K562 (cell line): ENCODE results near the gene MVB12B. TPM values are rescaled to one million over a fixed set of nuclear protein-coding genes. Genes with fewer than 3 reads are reported as not detected.

ENCODE experiments used
- ATAC-seq: fragments of 200-7000 bp; cut with Tn5 transposase; 3 replicates; pipeline ENCODE4 v1.9.1; 2020; ENCODE audit warnings: moderate library complexity
- BruUV-seq: library from RNA; stranded (reverse); fragments of 400-500 nt; replicated peaks from 2 replicates; lab custom pipeline; 2021; lab: Mats Ljungman, UMichigan
- CTCF ChIA-PET: fragments of 300-600 bp; formaldehyde crosslinking; extraction: SDS; loops from one replicate; lab custom pipeline; 2021; ENCODE audit warnings: low intra/inter-chr PET ratio; lab: Yijun Ruan, JAX
- POLR2A ChIA-PET: fragments of 300-600, 350-650 bp; sonication (Branson Sonifier 250); formaldehyde crosslinking; extraction: SDS; loops from one replicate; lab custom pipeline; 2021; ENCODE audit warnings: antibody characterized with exemption, inconsistent platforms; lab: Yijun Ruan, JAX
- DNase-seq, 4 experiments: peaks; one replicate each; pipeline versions ENCODE4 v3.0.0 to v3.0.0-alpha.2; 2011 to 2018; ENCODE audit warnings: low spot score in 3 of 4, mixed read lengths in 3 of 4; ENCODE audit errors: extremely low read depth in 1 of 4
- FAIRE-seq: peaks from 2 replicates; lab custom pipeline; 2011; peaks lifted over from hg19 to GRCh38; lab: Jason Lieb, UNC
- H2AFZ ChIP-seq: 2 replicates; pipeline ENCODE4 v1.6.0; 2011; ENCODE audit warnings: low read depth, low read length, control low read depth, inconsistent platforms
- H3K27ac ChIP-seq: fragments of 200-600 bp; 3 replicates; pipeline ENCODE4 v1.8.0; 2011; ENCODE audit warnings: low read depth, mild to moderate bottlenecking, control low read depth, inconsistent platforms, low read length, moderate library complexity, mixed read lengths; ENCODE audit errors: extremely low read depth
- H3K27me3 ChIP-seq, 2 experiments: fragments of 300-600 bp in 1 of 2; 2 replicates in 1 of 2; 3 replicates in 1 of 2; pipeline versions ENCODE4 v1.6.0 to v1.8.0; 2011; ENCODE audit warnings: inconsistent platforms in 2 of 2, low read length in 2 of 2, mild to moderate bottlenecking in 1 of 2, mixed read lengths in 1 of 2, moderate library complexity in 1 of 2; ENCODE audit not compliant: control insufficient read depth in 2 of 2, insufficient read depth in 2 of 2
- H3K36me3 ChIP-seq: fragments of 300-600 bp; 3 replicates; pipeline ENCODE4 v1.8.0; 2011; ENCODE audit warnings: mild to moderate bottlenecking, low read length, inconsistent platforms; ENCODE audit not compliant: control insufficient read depth, insufficient read depth
- H3K4me1 ChIP-seq, 2 experiments: fragments of 200-600 bp in 1 of 2; replicated peaks in 1 of 2; 2 replicates in 1 of 2; 3 replicates in 1 of 2; pipeline versions ENCODE4 v1.5.1 to v1.8.0; 2011; ENCODE audit warnings: inconsistent platforms in 2 of 2, low read length in 2 of 2, mild to moderate bottlenecking in 1 of 2, mixed read lengths in 1 of 2, moderate library complexity in 1 of 2; ENCODE audit not compliant: control insufficient read depth in 2 of 2, insufficient read depth in 2 of 2
- H3K4me2 ChIP-seq: 2 replicates; pipeline ENCODE4 v1.6.1; 2011; ENCODE audit warnings: low read length, control low read depth, inconsistent platforms, mixed read lengths; ENCODE audit not compliant: insufficient read depth
- H3K4me3 ChIP-seq: fragments of 200-600 bp; sonication (generic), shearing (Covaris generic); 2 replicates; pipeline ENCODE4 v1.5.1; 2016; ENCODE audit warnings: control low read depth, inconsistent platforms
- H3K79me2 ChIP-seq: fragments of 200-600 bp; 3 replicates; pipeline ENCODE4 v1.8.0; 2011; ENCODE audit warnings: low read length, inconsistent platforms; ENCODE audit not compliant: control insufficient read depth, insufficient read depth
- H3K9ac ChIP-seq, 2 experiments: 2 replicates each; pipeline versions ENCODE4 v1.6.0 to v1.6.1; 2011; ENCODE audit warnings: low read depth in 2 of 2, low read length in 2 of 2, control low read depth in 1 of 2, inconsistent platforms in 1 of 2, mild to moderate bottlenecking in 1 of 2, mixed read lengths in 1 of 2; ENCODE audit not compliant: insufficient read depth in 1 of 2
- H3K9me1 ChIP-seq: one replicate; pipeline ENCODE4 v1.6.0; 2011; ENCODE audit warnings: inconsistent platforms, mild to moderate bottlenecking, low read length, moderate library complexity; ENCODE audit not compliant: control insufficient read depth, insufficient read depth
- H3K9me3 ChIP-seq: replicated peaks from 2 replicates; pipeline ENCODE4 v1.5.1; 2011; ENCODE audit warnings: low read depth, low read length, inconsistent platforms; ENCODE audit not compliant: control insufficient read depth, insufficient read depth
- H4K20me1 ChIP-seq: replicated peaks from 2 replicates; pipeline ENCODE4 v1.6.1; 2011; ENCODE audit warnings: low read length, inconsistent platforms, mixed read lengths; ENCODE audit not compliant: control insufficient read depth, insufficient read depth
- ADNP ChIP-seq: fragments of 200-800 bp; sonication (Bioruptor generic); IDR thresholded peaks from 2 replicates; pipeline ENCODE4 v1.6.1; 2016; ENCODE audit warnings: missing genetic modification characterization, missing compliant biosample characterization
- ARID1B ChIP-seq: fragments of 450-650 bp; IDR thresholded peaks from 2 replicates; pipeline ENCODE4 v1.6.1; 2016; ENCODE audit warnings: antibody characterized with exemption, mild to moderate bottlenecking, inconsistent platforms
- BRCA1 ChIP-seq, 2 experiments: fragments of 450-650 bp in 1 of 2; sonication (generic) in 1 of 2; formaldehyde crosslinking in 1 of 2; IDR thresholded peaks; 2 replicates each; pipeline versions ENCODE4 v1.5.0 to v1.6.1; 2017 to 2020; ENCODE audit warnings: mild to moderate bottlenecking in 1 of 2, missing genetic modification reagents in 1 of 2
- CCNT2 ChIP-seq: IDR thresholded peaks from 2 replicates; pipeline ENCODE4 v1.6.1; 2011; ENCODE audit warnings: borderline replicate concordance, low read depth, mild to moderate bottlenecking, moderate library complexity, mixed read lengths, low read length; ENCODE audit not compliant: insufficient read length; ENCODE audit errors: extremely low read depth
- ELF1 ChIP-seq: fragments of 200-800 bp; sonication (Bioruptor generic); IDR thresholded peaks from 2 replicates; pipeline ENCODE4 v1.6.1; 2016; ENCODE audit warnings: missing genetic modification characterization, missing compliant biosample characterization
- FOXA1 ChIP-seq: fragments of 450-650 bp; IDR thresholded peaks from 2 replicates; pipeline ENCODE4 v1.6.1; 2016; ENCODE audit warnings: mild to moderate bottlenecking, borderline replicate concordance
- FOXJ2 ChIP-seq: fragments of 200-800 bp; sonication (Bioruptor generic); IDR thresholded peaks from 2 replicates; pipeline ENCODE4 v1.6.1; 2016; ENCODE audit warnings: missing genetic modification characterization, missing compliant biosample characterization
- KLF16 ChIP-seq: IDR thresholded peaks from 2 replicates; pipeline ENCODE4 v1.6.1; 2016; ENCODE audit warnings: antibody characterized with exemption
- L3MBTL2 ChIP-seq: fragments of 450-650 bp; IDR thresholded peaks from 2 replicates; pipeline ENCODE4 v1.6.1; 2016; ENCODE audit warnings: mild to moderate bottlenecking, moderate library complexity
- RFX1 ChIP-seq: fragments of 450-650 bp; IDR thresholded peaks from 2 replicates; pipeline ENCODE4 v1.6.1; 2016; ENCODE audit warnings: mild to moderate bottlenecking, moderate library complexity
- WGBS: fragments of 100-300 bp; shearing (Covaris generic); methylation state at CpG from one replicate; pipeline ENCODE4 v1.1.6; 2016; ENCODE audit warnings: low coverage, mixed read lengths; ENCODE audit not compliant: insufficient coverage; ENCODE audit errors: missing lambda C conversion rate; 5-methylcytosine and 5-hydroxymethylcytosine counted together
- in situ Hi-C: fragments of 300-500 bp; cut with MboI; formaldehyde crosslinking; loops from 4 replicates; pipeline ENCODE4 v1.15.0; 2018; ENCODE audit warnings: inconsistent platforms, mixed read lengths
- intact Hi-C: fragments of 100-400 bp; cut with micrococcal nuclease; formaldehyde crosslinking; loops from 2 replicates; pipeline ENCODE4 v1.14.2; 2022
- polyA plus RNA-seq, 8 experiments: library from polyadenylated mRNA; depleted of rRNA in 4 of 8; stranded (reverse) in 5 of 8; unstranded in 3 of 8; fragments of >200 nt; fragmentation: Nextera tagmentation in 2 of 8; fragmentation: Illumina TruSeq in 1 of 8; extraction: Ambion mirVana in 2 of 8; extraction: Trizol in 1 of 8; gene quantifications; 2 replicates each; pipeline versions ENCODE4 v1.2.1 to v1.2.3, GENCODE V29; 2011 to 2014; ENCODE audit warnings: inconsistent platforms in 1 of 8, missing spikeins in 1 of 8
- total RNA-seq, 7 experiments: library from RNA; depleted of rRNA in 6 of 7; stranded (reverse); fragments of >200 nt in 6 of 7; fragmentation: Illumina TruSeq in 2 of 7; extraction: Trizol in 2 of 7; gene quantifications; 2 replicates each; pipeline versions ENCODE4 v1.2.1 to v1.2.3, GENCODE V29; 2011 to 2021; ENCODE audit warnings: low replicate concordance in 1 of 7
- TF ChIP-seq, protein P1 (sequence below): fragments of 450-650 bp; IDR thresholded peaks from 2 replicates; pipeline ENCODE4 v1.6.1; 2017; ENCODE audit warnings: mild to moderate bottlenecking, moderate library complexity
- TF ChIP-seq, protein P2 (sequence below): sonication (generic); formaldehyde crosslinking; IDR thresholded peaks from 2 replicates; pipeline ENCODE4 v1.8.0; 2022; ENCODE audit warnings: missing genetic modification reagents, mild to moderate bottlenecking, borderline replicate concordance

Gene MVB12B
- total and polyA plus RNA-seq, 9 of the 15 experiments (the other 6 are each of a cell fraction or from before 2014, with no cell fraction given) = not detected

DNA sequence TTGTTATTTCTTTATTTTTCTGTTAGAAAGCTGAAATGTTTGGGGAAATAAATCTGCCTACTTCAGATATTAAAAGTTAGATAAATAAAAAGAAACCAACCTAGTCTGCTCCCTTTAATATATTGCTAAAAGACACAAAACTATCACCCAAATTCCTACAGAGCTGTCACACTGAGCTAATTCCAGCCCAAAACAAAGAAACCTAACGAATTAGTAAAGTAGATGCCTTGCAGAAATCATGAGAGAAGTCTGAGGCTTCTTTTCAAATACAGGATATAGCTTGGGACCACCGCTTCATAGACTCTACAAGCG, 164.9 kb downstream of the MVB12B start:
- Histone ChIP-seq H3K9ac (no peak overlapping the region), H3K79me2 (no peaks in the 10 kb centered on the region), H2AFZ (no peak overlapping the region), H3K27ac (no peak overlapping the region), H3K9me1 (no peaks in the 10 kb centered on the region), H3K4me3 (no peak overlapping the region), H3K27me3 (peaks cover 10 to 51% of the 10 kb centered on the region in 2 experiments), H3K4me2 (no peak overlapping the region), H4K20me1 (peaks cover 15% of the 10 kb centered on the region; the same call in 1 of the 2 replicates), H3K4me1 (no peaks in the 10 kb centered on the region), H3K36me3 (no peaks in the 10 kb centered on the region), H3K9me3 (no peaks in the 10 kb centered on the region)
- WGBS = 2% methylated on average over 3 of the region's 3 CpGs
- no peak for FAIRE-seq
- in situ Hi-C loops (loop anchor here (25.0 kb wide), 1 partner anchor 1229 kb away; the partner anchor contains the start of gene GAPVD1), intact Hi-C loops (loop anchor here (1.0 to 10.0 kb wide), 4 partner anchors 57 to 1084 kb away; no protein-coding TSS in a partner anchor)
- no TSS peak for BruUV-seq
- DNase-seq = no peak
- ChIA-PET CTCF (interaction anchor here (1.0 kb wide), 2 partner anchors 262 to 1720 kb away, joined by 3 to 4 read pairs; partner anchors contain the start of gene NR6A1), POLR2A (interaction anchor here (0.6 to 0.9 kb wide), 2 partner anchors 101 to 261 kb away, joined by 3 read pairs; no protein-coding TSS in a partner anchor)
- TF ChIP-seq FOXJ2 (tag) (no peak), ELF1 (tag) (peak; percentile 30; the same call in 1 of the 2 replicates)
- ATAC-seq = no peak

DNA sequence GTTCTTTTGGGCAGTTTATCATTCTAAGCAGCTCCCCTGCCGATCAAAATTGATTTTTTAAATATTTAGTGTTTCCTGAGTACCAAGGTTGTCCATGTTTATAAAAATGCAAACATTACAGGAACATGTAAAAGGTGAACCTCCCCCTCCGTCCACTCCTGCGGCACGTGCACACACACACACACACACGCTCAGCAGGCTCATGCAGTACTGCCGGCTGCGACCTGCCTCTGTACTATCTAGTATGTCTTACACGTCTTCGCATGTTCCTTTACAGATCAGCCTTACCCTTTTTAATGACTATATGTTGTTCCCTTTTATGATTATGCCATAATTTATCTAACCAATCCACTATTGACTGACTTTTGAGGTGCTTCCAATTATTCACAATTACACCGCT, 165.3 kb downstream of the MVB12B start:
- Histone ChIP-seq H3K9ac (no peak overlapping the region), H3K27me3 (peaks cover 9 to 48% of the 10 kb centered on the region in 2 experiments), H2AFZ (no peak overlapping the region), H3K36me3 (no peaks in the 10 kb centered on the region), H4K20me1 (peaks cover 15% of the 10 kb centered on the region; the same call in 1 of the 2 replicates), H3K4me1 (no peaks in the 10 kb centered on the region), H3K4me3 (no peak overlapping the region), H3K79me2 (no peaks in the 10 kb centered on the region), H3K27ac (no peak overlapping the region), H3K9me1 (no peaks in the 10 kb centered on the region), H3K9me3 (no peaks in the 10 kb centered on the region), H3K4me2 (no peak overlapping the region)
- DNase-seq (no peak), ATAC-seq (no peak), FAIRE-seq (no peak)
- CTCF ChIA-PET = interaction anchor here (1.0 kb wide), 1 partner anchor 263 kb away, joined by 4 read pairs; no protein-coding TSS in a partner anchor
- no TSS peak for BruUV-seq
- POLR2A ChIA-PET = interaction anchor here (0.6 to 0.9 kb wide), 2 partner anchors 101 to 1080 kb away, joined by 3 read pairs; no protein-coding TSS in a partner anchor
- WGBS = 5% methylated on average over 10 of the region's 10 CpGs
- in situ Hi-C loops (loop anchor here (25.0 kb wide), 1 partner anchor 1230 kb away; the partner anchor contains the start of gene GAPVD1), intact Hi-C loops (loop anchor here (1.0 to 10.0 kb wide), 4 partner anchors 57 to 1085 kb away; no protein-coding TSS in a partner anchor)
- TF ChIP-seq L3MBTL2 (no peak), ARID1B (no peak), RFX1 (no peak), KLF16 (no peak), ADNP (tag) (no peak), FOXA1 (no peak), CCNT2 (no peak), BRCA1 (IDR thresholded peaks at IDR 0.05) (no peak), BRCA1 (CRISPR knock-in tag; IDR thresholded peaks at IDR 0.05) (no peak)
- TF ChIP-seq, protein P1, sequence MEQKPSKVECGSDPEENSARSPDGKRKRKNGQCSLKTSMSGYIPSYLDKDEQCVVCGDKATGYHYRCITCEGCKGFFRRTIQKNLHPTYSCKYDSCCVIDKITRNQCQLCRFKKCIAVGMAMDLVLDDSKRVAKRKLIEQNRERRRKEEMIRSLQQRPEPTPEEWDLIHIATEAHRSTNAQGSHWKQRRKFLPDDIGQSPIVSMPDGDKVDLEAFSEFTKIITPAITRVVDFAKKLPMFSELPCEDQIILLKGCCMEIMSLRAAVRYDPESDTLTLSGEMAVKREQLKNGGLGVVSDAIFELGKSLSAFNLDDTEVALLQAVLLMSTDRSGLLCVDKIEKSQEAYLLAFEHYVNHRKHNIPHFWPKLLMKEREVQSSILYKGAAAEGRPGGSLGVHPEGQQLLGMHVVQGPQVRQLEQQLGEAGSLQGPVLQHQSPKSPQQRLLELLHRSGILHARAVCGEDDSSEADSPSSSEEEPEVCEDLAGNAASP = no peak
- TF ChIP-seq, protein P2, sequence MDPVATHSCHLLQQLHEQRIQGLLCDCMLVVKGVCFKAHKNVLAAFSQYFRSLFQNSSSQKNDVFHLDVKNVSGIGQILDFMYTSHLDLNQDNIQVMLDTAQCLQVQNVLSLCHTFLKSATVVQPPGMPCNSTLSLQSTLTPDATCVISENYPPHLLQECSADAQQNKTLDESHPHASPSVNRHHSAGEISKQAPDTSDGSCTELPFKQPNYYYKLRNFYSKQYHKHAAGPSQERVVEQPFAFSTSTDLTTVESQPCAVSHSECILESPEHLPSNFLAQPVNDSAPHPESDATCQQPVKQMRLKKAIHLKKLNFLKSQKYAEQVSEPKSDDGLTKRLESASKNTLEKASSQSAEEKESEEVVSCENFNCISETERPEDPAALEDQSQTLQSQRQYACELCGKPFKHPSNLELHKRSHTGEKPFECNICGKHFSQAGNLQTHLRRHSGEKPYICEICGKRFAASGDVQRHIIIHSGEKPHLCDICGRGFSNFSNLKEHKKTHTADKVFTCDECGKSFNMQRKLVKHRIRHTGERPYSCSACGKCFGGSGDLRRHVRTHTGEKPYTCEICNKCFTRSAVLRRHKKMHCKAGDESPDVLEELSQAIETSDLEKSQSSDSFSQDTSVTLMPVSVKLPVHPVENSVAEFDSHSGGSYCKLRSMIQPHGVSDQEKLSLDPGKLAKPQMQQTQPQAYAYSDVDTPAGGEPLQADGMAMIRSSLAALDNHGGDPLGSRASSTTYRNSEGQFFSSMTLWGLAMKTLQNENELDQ (CRISPR knock-in tag) = no peak
